GM18867 (cell line): ENCODE measurements around the gene DOP1A.
A peak's percentile ranks its signal among the peaks of the same experiment; 100 is the strongest.
"Not testable (repeated sequence)": the region's sequence is repeated elsewhere in the genome, so short reads cannot be mapped to it uniquely, and the experiment has no call there.

Source experiments
- ATAC-seq: cut with Tn5 transposase; IDR thresholded peaks from one replicate; pipeline ENCODE4 v1.9.1; 2021; ENCODE audit warnings: mild to moderate bottlenecking, moderate library complexity; ENCODE audit not compliant: unreplicated experiment

Gene DOP1A

DNA sequence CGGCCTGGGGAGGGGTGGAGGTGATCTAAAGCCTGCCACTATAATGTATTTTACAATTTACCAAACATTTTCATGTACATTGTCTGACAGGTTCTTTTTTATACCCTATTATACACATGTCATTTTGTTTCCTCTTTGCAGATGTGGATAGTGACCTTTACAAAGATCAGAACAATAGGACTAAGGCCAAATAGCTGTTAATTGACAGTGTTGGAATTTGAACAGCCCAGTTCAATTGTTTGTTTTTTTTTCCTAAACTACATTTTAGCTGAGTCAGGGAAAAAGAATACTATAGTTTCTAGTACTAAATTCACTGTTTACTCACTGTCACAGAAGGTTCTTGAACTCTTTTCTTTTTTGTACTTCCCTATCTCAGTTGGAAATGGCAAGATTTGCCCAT lies 85.4 kb downstream of the DOP1A start:
- ATAC-seq, result no peak

- no peak for ATAC-seq
Measured at GRCh38 chr6:83153883-83154521, 86.5 kb downstream of the DOP1A start.

GRCh38 chr6:83155794-83156193 lies 88.3 kb downstream of the DOP1A start:
- no peak for ATAC-seq

DNA sequence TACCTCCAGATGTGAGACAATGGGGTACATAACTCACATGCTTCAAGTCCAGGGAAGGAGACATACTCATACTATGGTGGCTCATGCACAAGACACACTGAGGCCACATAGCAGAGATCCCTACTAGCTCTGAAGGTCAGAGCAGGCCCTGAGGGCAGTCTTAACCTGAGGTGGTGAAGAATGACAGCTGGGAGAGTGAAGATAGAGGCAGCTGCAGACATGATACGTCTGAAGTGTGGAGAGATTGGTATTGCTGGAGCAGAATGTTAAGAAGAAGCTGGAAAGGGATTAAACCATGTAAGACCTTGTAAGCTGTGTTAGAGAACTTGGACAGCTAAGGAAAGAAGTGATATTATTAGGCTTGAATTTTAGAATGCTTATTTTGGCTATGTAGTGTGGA lies 92.7 kb downstream of the DOP1A start:
- no peak for ATAC-seq

DNA sequence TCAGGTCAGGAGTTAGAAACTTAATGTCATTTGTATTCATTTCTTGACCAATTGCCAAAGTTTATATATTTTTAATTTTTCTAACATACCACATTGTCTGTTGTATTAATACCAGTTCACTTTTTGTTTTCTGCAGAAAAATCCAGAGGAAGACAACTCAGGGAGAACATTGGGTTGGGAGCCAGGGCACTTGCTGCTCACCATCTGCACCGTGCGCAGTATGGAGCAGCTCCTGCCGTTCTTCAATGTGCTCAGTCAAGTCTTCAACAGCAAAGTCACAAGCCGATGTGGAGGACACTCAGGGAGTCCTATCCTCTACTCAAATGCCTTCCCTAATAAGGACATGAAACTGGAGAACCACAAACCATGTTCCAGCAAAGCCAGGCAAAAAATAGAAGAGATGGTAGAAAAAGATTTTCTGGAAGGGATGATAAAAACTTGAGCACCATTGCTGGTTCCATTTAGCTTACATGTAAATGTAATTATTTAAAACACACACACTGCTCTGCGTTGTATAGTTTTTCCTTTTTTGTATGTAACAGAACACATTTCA lies 100.3 kb downstream of the DOP1A start:
- no peak for ATAC-seq

DNA sequence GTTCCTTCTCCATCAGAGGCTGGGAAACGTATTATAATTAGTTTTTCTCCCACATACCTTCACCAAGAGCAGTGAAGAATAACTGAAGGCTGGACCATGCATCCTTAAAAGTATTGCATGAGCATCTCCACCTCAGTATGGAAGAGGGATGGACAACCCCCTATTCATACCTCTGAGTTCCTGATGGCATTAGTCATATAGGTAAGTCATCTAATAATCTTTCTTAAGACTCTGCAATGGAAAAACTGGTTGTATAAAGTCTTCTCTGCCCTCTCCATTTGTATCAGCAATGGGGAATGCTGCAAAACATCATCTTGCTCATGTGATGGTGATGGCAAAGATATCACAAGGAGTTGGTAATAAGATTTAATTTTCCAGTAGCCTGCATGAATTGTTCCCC lies 101.1 kb downstream of the DOP1A start:
- no peak for ATAC-seq

- no peak for ATAC-seq
Measured at GRCh38 chr6:83169106-83169505, 101.6 kb downstream of the DOP1A start.

DNA sequence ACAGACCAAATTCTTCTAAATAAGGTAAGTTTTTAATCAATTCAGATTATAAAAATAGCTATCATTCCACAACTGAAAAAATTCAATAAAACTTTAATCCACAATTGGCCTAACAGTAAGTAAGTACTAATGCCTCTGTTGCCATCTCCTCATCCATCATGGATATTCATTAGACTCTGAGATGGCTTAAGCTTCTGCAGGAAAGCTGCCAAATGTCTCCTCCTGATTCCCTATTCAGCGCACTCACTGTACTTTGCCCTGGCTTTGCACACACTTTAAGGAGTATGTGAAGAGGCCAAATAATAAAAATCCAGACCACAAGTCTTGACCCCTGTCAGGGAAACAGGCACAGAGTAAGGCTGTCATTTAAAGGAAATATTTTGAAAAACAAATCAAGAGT lies 102.0 kb downstream of the DOP1A start:
- ATAC-seq, result no peak

DNA sequence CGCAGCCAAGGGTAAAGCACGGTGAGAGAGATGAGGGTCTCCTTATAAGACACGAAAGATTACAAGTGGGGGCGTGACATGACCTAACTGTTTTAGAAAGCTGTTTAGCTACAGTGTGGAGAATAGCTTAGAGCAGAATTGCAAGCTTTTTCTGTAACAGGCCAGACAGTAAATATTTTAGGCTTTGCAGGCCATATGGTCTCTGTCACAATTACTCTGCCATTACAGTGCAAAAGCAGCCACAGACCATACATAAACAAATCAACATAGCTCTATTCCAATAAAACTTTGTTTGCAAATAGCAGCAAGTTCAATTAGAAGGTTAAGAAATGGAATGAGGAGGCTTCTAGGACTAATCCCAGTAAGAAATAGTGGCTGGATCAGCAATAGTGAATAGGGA lies 108.8 kb downstream of the DOP1A start:
- ATAC-seq, result no peak

GRCh38 chr6:83180426-83180950 lies 113.0 kb downstream of the DOP1A start:
- no peak for ATAC-seq

DNA sequence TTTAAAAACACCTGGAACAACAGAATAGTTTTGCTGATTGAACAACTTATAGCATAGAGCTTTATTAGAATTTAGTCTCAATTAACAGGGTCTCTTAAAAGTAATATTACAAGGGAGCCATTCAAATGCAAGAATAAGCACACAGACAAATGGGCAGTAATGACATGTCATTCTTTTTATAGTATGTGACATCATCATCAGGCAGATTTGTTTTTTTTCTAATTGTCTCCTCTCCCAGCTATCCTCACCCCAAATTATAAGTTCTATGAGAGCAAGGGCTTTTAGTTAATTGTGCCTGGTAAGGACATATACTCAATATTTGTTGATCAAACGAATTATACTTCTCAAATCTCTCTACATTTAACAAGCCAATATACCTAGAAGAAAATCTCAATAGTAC lies 114.6 kb downstream of the DOP1A start:
- ATAC-seq, result no peak

GRCh38 chr6:83183082-83183828 lies 115.8 kb downstream of the DOP1A start:
- ATAC-seq, result no peak

DNA sequence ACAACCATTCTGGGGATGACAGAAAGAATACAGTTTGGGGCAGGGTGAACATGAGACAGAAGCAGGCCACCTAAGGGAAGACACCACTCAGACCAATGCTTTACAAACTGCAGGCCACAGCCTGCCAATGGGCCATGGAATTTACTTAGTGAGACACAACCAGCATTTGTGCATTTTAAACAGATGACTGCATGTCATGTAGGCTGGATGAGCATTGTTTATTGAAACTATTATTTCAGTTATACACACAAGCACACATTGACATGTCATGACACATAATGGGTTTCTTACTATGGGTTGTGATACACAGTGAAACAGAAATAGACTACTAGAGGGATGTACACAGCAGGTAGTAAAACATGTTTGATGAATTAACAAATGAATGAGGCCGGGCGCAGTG lies 117.6 kb downstream of the DOP1A start:
- no peak for ATAC-seq

- ATAC-seq, result no peak
Measured at GRCh38 chr6:83188501-83188900, 121.0 kb downstream of the DOP1A start.

DNA sequence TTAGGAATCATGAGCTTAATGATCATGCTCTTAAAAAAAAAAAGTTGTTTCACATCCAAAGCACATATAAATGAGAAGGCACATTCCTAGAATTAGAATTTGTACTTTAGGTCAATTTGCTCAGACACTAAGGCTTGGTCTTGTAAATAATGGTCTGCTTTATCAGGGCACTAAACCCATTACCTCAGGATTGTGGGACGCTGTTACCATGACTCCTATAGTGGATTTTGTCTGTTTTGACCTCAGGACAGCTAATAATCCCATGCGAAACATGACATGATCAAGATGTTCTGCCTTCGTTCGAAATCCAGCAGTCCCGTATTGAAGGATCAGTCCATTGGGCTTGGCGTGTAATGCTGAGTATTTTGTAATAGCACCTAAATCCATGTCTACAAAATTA lies 123.2 kb downstream of the DOP1A start:
- ATAC-seq, result no peak

DNA sequence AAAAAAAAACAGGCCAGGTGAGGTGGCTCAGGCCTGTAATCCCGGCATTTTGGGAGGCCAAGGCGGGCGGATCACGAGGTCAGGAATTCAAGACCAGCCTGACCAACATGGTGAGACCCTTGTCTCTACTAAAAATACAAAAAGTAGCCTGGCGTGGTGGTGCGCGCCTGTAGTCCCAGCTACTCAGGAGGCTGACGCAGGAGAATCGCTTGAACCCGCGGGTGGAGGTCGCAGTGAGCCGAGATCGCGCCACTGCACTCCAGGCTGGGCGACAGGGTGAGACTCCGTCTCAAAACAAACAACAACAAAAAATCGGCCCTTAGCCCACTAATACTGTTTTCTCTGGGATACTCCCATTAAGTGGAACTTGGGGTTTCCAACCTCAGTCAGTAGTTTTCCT lies 124.5 kb downstream of the DOP1A start:
- not testable (repeated sequence) for ATAC-seq

DNA sequence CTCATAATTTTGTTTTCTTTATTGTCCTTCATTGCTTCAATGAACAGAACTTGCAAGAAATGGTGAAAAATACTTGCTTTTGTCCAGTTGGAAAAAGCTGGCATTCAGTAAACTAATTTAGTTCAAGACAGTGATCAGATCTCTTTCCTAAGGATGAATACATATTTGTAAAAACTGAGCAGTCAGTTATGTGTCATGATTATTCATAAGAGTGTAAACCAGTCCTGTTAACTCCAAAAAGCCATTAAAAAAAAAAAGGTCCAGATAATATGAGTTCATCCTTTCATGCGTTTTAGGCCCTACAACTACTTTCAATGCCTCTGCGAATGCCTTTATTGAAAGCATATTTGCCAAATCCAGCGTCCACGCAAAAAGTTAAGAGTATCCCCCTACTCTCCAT lies 125.0 kb downstream of the DOP1A start:
- no peak for ATAC-seq

DNA sequence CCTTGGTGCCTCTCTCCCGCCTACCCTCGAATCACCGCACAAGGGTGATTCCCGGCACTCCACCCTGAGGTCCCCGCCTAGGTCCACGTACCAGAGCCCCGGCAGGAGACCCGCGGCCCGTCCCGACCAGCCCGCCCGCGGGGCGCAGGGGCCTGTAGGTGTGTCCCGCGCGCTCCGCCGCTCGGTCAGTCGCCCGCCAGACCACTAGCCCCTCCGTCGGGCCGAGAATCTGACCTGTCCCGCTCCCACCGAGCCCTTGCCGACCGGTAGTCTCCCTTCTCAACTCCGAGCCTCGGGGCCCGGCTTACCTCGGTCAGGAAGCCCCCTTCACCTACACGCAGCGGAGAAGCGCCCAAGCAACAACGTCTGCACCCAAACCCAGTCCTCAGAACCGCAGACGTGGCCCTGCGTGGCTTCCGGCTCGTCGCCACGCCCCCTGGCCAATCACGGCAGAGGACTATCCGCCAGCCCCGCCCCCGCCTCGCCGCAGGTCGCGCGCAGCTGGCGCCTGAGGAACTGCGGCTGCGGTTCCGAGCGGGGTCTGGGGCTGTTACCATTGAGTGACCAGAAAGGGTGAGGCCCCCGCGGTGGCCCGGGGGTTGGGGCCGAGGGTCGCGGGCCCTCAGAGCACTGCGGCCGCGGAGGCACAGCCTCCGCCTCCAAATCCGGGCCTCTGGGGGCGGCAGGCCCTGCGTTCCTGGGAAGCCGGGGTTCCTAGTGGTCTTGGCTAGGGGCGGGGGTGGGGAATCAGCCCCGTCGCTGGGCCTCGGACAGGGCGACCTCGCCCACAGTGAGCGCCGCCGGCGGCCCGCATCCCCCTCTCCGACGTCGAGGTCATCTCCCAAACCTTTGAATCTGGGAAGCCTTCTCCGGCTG lies 125.6 kb downstream of the DOP1A start, which contains the start of the genes PGM3 and RWDD2A:
Gene PGM3 (minus strand): TSS at position 395 of the 876 bp plus-strand sequence. CDS start 2,253 bp downstream, outside the sequence.
Gene RWDD2A (plus strand): TSS at position 487 of the 876 bp plus-strand sequence. CDS start 1,095 bp downstream, outside the sequence.
- peak; percentile 98 for ATAC-seq

DNA sequence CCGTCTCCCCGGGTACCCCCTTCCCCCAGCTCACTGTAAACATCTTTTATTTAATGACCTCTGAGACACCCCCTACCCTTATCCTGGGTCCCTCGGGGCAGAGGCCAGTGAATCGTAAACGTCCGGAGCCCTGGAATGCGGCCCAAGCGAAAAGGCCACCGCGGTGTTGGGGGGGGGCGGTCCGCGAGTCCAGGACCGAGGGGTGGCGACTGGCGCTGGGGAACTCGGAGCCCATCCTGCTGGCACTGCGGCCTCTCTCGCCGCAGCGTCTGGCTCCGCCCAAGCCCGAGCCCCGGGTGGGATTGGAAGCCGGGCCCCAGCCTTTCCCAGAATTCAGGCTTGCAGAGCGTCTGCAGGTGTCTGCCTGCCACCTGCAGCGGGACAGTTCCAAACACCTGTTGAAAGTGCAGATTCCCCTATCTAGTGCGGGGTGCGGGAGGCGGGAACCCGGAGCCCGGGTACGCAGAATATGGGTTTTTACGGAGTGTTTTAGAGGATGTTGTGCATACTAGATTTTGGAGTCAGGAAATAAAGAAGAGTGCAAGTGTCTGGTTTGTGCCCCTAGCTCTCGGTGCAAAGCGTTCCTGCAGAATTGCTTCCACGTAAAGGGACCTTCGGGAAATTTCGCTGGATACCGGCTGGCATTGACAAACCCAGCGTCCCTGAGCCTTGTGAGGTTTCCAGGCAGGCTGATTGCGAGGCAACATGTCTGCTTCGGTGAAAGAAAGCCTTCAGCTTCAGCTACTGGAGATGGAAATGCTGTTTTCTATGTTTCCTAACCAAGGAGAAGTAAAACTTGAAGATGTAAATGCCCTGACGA lies 126.5 kb downstream of the DOP1A start:
- ATAC-seq, result peak; percentile 23
